ENCODE results near the gene UVSSA.
"Not testable (repeated sequence)": the region's sequence is repeated elsewhere in the genome, so short reads cannot be mapped to it uniquely, and the experiment has no call there.

The UVSSA gene

DNA sequence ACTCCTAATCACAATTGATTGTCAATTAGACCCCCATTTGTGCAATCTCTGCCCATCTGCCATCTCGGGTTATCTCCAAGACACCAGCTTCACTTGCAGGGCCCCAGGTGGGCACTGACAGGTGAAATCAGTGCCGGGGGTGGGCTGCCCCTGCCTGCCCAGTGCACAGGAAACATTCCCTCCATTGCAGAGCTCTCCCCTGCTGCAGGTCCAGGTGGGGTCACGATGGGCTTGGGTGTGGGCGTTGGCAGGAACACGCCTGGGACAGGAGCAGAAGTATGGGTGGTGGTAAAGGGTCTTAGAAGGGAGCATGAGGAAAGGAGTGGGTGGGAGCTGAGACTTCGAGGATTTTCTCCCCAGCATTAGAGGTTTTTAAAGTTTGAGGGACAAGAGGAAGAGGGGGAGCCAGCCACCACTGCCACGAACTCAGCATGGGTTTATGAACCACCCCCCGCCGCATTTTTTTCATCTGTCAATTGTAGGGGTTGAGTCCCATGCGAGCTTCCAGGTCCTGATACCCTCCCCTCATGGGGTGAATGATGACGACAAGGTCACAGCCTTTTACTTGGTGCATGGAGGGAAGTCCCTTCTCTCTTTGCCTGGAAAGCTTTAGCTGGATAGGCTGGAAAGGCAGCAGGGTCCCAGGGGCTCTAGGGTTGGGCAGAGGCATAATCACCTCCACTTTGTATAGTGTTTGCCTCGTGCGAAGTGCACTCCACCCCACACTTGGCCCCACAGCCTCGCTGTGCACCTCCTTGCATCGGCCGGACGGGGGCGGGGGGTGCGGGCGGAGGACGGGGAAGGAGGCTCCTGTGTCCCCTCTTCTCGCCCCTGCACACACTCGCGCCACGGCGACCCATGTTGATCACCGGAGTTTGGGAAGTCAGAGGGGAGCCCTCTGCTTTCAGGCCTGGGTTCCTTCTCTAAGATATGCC lies 62.8 kb downstream of the UVSSA start:
- no peak for DNase-seq

- DNase-seq: peak in 1 of 2 experiments; percentile 12
Measured at GRCh38 chr4:1410491-1411325, 63.7 kb downstream of the UVSSA start.

- no peak for DNase-seq
Measured at GRCh38 chr4:1411436-1412375, 64.7 kb downstream of the UVSSA start.

GRCh38 chr4:1412376-1413203 lies 65.6 kb downstream of the UVSSA start:
- DNase-seq: no peak

DNA sequence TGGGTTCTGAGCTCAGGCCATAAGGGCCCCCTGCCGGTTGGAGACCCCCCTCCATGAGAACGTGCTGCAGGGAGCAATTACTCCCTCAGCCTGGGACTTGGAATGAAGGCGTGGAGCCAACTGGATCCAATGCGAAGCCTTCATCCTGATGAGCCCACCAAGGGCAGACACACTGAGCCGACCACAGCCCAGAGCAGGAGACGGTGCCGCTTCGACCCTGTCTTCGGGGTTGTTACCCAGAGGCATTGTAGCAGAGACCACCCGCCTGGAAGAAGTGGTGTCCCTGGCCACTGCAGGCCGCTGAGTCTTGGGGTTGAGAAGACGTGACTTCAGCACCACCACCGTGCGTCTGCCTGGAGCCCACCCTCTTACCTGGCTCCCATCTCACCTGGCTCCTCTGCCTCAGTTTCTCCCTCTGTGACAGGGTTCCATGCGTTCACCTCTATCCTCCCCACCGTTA lies 66.2 kb downstream of the UVSSA start:
- DNase-seq: no peak

- no peak for DNase-seq
Measured at GRCh38 chr4:1413687-1414479, 66.9 kb downstream of the UVSSA start.

- DNase-seq: no peak
Measured at GRCh38 chr4:1414831-1415680, 68.0 kb downstream of the UVSSA start.

GRCh38 chr4:1415681-1415981 lies 68.6 kb downstream of the UVSSA start:
- no peak for DNase-seq

- DNase-seq: no peak
Measured at GRCh38 chr4:1416051-1416947, 69.3 kb downstream of the UVSSA start.

GRCh38 chr4:1416948-1417260 lies 69.9 kb downstream of the UVSSA start:
- no peak for DNase-seq

DNA sequence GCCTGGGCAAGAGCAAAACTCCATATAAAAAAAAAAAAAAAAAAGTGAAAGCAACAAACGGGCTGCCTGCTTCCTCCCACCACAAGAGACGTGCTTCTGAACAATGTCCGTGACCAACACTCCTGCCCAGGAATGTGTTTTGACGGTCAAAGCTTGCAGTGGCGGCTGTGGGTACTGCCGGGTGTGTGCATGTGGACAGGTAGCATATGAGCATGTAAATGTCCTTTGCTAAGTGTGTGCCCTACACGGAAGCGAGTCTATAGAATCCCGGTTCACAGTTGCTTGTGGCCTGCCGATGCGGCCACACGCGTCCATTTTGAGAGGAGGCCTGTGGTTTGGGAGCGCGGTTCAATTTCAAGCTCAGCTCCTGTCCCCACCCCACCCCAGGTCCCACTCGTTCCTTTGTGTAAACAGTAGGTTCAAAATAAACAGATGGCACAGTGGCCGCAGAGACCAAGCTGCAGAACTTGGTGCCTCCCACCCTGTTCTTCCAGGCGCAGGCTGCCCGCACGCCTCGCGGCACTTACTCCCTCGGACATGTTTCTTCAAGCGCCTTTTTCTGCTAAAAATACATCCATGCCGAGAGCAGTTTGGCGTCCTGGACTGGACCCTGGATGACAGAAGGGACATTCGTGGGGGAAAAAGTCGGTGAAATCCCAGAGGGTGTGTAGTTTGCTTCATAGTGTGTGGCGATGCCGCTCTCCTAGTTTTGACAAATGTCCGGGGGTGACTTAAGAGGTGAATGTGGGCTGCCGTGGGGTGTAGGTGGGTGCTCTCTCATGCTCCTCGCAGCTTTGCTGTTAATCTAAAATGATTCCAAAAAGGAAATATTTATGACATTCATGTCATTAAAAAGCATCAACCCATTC lies 70.7 kb downstream of the UVSSA start:
- no peak for DNase-seq

- DNase-seq: no peak
Measured at GRCh38 chr4:1418494-1419285, 71.7 kb downstream of the UVSSA start.

- no peak for DNase-seq
Measured at GRCh38 chr4:1419708-1420107, 72.7 kb downstream of the UVSSA start.

DNA sequence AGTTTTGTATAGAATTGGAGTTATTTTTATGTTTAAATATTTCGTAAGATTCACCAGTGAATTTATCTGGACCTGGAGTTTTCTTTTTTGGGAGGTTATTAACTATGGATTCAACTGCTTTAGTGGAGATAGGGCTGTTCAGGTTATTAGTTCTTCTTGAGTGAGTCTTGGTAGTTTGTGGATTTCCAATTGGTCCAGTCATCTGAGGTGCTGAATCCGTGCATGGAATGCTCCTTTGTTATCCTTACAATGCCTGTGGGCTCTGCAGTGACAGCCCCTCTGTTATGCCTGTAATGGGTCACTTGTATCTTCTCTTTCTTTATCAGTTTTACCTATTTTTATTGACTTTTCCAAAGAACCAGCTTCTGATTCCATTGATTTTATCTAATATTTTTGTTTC lies 74.6 kb downstream of the UVSSA start:
- DNase-seq: no peak

DNA sequence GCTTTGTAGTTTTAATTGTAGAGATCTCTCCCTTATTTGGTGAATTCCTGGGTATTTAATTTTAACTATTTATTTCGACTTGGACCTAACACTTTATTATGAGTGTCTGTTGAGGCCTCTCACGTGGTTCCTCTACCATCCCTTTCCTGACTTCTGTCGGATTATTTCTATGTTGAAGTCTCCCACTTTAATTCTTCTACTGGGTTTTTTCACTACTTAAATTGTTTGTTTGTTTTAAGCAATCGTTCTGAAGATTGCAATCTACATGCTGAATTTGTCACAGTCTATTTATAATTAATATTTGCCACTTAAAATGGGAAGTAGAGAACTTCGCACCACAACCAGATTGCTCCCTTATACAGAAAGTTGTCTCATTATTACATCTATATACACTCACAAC lies 80.0 kb downstream of the UVSSA start:
- DNase-seq: no peak

GRCh38 chr4:1443688-1444172 lies 96.7 kb downstream of the UVSSA start:
- not testable (repeated sequence) for DNase-seq
